ENCODE results near the gene MDM2.
"Not testable (repeated sequence)": the region's sequence is repeated elsewhere in the genome, so short reads cannot be mapped to it uniquely, and the experiment has no call there.

Gene MDM2

GRCh38 chr12:68806488-68807237 is 1.3 kb upstream of the MDM2 start:
- no peak for DNase-seq (ENCODE audit: low read depth)

GRCh38 chr12:68807274-68807575 is 752 bp upstream of the MDM2 start:
- not testable (repeated sequence) for DNase-seq (ENCODE audit: low read depth)

- DNase-seq (ENCODE audit: low read depth), result peak; percentile 25
Measured at GRCh38 chr12:68808388-68809189, 612 bp downstream of the MDM2 start.

GRCh38 chr12:68809190-68810026 is 1.4 kb downstream of the MDM2 start:
- no peak for DNase-seq (ENCODE audit: low read depth)

- not testable (repeated sequence) for DNase-seq (ENCODE audit: low read depth)
Measured at GRCh38 chr12:68810027-68810389, 2.0 kb downstream of the MDM2 start.

- not testable (repeated sequence) for DNase-seq (ENCODE audit: low read depth)
Measured at GRCh38 chr12:68811573-68811972, 3.6 kb downstream of the MDM2 start.

GRCh38 chr12:68812553-68813241 is 4.7 kb downstream of the MDM2 start:
- no peak for DNase-seq (ENCODE audit: low read depth)

- DNase-seq (ENCODE audit: low read depth), result no peak
Measured at GRCh38 chr12:68813242-68813593, 5.2 kb downstream of the MDM2 start.

GRCh38 chr12:68814490-68815231 is 6.7 kb downstream of the MDM2 start:
- no peak for DNase-seq (ENCODE audit: low read depth)

GRCh38 chr12:68815232-68815927 is 7.4 kb downstream of the MDM2 start:
- no peak for DNase-seq (ENCODE audit: low read depth)

GRCh38 chr12:68815928-68816800 is 8.2 kb downstream of the MDM2 start:
- no peak for DNase-seq (ENCODE audit: low read depth)

GRCh38 chr12:68819481-68819880 is 11.5 kb downstream of the MDM2 start:
- not testable (repeated sequence) for DNase-seq (ENCODE audit: low read depth)

GRCh38 chr12:68821357-68822188 is 13.6 kb downstream of the MDM2 start:
- DNase-seq (ENCODE audit: low read depth), result no peak

GRCh38 chr12:68823696-68824095 is 15.7 kb downstream of the MDM2 start:
- DNase-seq (ENCODE audit: low read depth), result no peak

GRCh38 chr12:68824131-68824530 is 16.2 kb downstream of the MDM2 start:
- DNase-seq (ENCODE audit: low read depth), result no peak

GRCh38 chr12:68824597-68825250 is 16.7 kb downstream of the MDM2 start:
- DNase-seq (ENCODE audit: low read depth), result no peak

- no peak for DNase-seq (ENCODE audit: low read depth)
Measured at GRCh38 chr12:68825569-68826217, 17.7 kb downstream of the MDM2 start.

Data from T follicular helper cell (primary cell).